ENCODE measurements around the gene OR6C65.
"Not testable (repeated sequence)": the region's sequence is repeated elsewhere in the genome, so short reads cannot be mapped to it uniquely, and the experiment has no call there.

The OR6C65 gene

DNA sequence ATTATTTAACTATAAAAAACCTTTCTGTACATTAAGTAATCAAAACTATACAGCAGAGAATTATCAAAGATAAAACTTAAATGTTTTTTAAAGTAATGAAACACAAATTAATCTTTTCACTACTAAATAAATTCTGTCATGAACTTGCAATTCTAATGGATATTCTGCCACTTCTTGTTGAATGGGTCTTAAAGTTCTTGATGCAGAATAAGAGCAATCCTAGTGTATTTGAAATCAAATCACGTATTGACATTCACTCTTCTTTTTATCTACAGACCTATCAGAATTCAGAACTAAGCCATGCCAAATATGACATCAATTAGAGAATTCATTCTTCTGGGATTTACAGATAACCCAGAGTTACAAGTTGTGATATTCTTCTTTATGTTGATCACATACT is at the start of gene OR6C65:
TSS of gene OR6C65 (plus strand) at position 301 of the 400 bp plus-strand sequence. CDS start at position 301, 0 bp downstream.
- Histone ChIP-seq H3K36me3 (ENCODE audit: control insufficient read depth, insufficient read depth, low read length) (no peaks in the 10 kb centered on the region), H3K4me3 (ENCODE audit: low read depth, low read length) (no peak within 1 kb of the TSS), H3K9ac (ENCODE audit: low read depth, low read length) (no peak within 1 kb of the TSS), H3K9me3 (ENCODE audit: control insufficient read depth, insufficient read depth, low read length) (no peaks in the 10 kb centered on the region), H3K4me1 (ENCODE audit: control insufficient read depth, insufficient read depth, low read length) (no peaks in the 10 kb centered on the region), H3K27me3 (ENCODE audit: control insufficient read depth, insufficient read depth, low read length) (no peaks in the 10 kb centered on the region)

DNA sequence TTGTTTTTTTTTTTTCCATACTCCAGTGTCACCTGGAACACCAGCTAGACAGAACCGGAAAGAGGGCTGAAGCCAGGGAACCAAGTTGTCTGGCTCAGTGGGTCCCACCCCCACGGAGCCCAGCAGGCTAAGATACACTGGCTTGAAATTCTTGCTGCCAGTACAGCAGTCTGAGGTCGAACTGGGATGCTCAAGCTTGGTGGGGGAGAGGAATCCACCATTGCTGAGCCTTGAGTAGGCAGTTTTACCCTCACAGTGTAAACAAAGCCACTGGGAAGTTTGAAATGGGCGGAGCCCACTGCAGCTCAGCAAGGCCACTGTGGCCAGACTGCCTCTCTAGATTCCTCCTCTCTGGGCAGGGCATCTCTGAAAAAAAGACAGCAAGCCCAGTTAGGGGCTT is 45.0 kb upstream of the OR6C65 start:
- not testable (repeated sequence) for H3K9ac ChIP-seq (ENCODE audit: low read depth, low read length); H3K4me1 ChIP-seq (ENCODE audit: control insufficient read depth, insufficient read depth, low read length); H3K4me3 ChIP-seq (ENCODE audit: low read depth, low read length); H3K27me3 ChIP-seq (ENCODE audit: control insufficient read depth, insufficient read depth, low read length); H3K36me3 ChIP-seq (ENCODE audit: control insufficient read depth, insufficient read depth, low read length); H3K9me3 ChIP-seq (ENCODE audit: control insufficient read depth, insufficient read depth, low read length)

DNA sequence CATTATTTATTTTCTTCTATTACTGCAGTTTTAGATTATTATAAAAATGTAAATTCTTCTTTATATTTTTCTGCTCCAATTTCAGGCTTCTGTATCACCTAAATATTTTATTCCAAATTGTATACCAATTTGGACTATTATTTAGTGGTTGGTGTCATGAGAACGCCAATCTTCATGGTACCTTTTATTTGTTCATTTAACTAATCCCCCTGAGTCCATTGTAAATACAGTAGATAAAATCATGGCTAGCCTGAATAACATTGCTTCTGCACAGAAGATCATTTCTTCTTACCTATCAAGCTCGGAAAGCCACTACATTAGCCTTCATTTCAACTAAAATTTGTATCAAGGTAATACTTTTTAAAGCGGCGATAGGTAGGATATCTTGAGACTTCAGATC is 37.7 kb upstream of the OR6C65 start, which contains the start of gene OR6C75:
TSS of gene OR6C75 (plus strand) at position 301 of the 400 bp plus-strand sequence. CDS start 2,136 bp downstream, outside the sequence.
- Histone ChIP-seq H3K4me3 (ENCODE audit: low read depth, low read length) (no peak within 1 kb of the TSS), H3K9me3 (ENCODE audit: control insufficient read depth, insufficient read depth, low read length) (no peaks in the 10 kb centered on the region), H3K27me3 (ENCODE audit: control insufficient read depth, insufficient read depth, low read length) (no peaks in the 10 kb centered on the region), H3K4me1 (ENCODE audit: control insufficient read depth, insufficient read depth, low read length) (no peaks in the 10 kb centered on the region), H3K9ac (ENCODE audit: low read depth, low read length) (no peak within 1 kb of the TSS), H3K36me3 (ENCODE audit: control insufficient read depth, insufficient read depth, low read length) (no peaks in the 10 kb centered on the region)

DNA sequence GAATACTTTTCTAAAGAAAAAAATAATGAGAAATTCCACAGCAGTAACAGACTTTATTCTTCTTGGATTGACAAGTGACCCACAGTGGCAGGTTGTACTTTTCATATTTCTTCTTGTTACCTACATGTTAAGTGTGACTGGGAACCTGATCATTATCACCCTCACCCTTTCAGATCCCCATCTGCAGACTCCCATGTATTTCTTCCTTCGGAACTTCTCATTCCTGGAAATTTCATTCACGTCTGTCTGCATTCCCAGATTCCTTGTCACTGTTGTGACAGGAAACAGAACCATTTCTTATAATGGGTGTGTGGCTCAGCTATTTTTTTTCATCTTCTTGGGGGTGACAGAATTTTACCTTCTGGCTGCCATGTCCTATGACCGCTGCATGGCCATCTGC is 35.2 kb upstream of the OR6C65 start:
- Histone ChIP-seq H3K4me1 (ENCODE audit: control insufficient read depth, insufficient read depth, low read length) (no peaks in the 10 kb centered on the region), H3K9ac (ENCODE audit: low read depth, low read length) (no peak overlapping the region), H3K9me3 (ENCODE audit: control insufficient read depth, insufficient read depth, low read length) (no peaks in the 10 kb centered on the region), H3K27me3 (ENCODE audit: control insufficient read depth, insufficient read depth, low read length) (no peaks in the 10 kb centered on the region), H3K36me3 (ENCODE audit: control insufficient read depth, insufficient read depth, low read length) (no peaks in the 10 kb centered on the region), H3K4me3 (ENCODE audit: low read depth, low read length) (no peak overlapping the region)

DNA sequence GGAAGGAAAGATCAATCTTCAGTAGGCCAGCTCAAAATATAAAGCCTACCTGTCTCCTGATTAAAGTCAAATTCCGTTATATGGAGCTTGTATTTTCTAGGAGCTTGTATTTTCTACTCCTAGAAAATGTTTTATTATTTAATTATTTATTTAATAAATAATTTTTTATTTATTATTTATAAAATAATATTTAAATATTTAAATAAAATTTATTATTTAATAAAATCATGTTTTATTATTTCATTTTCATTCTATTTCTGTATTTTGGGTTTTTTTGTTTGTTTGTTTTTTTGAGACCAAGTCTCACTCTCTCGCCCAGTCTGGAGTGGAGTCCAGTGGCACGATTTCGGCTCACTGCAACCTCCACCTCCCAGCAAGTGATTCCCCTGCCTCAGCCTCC is 27.8 kb upstream of the OR6C65 start:
- Histone ChIP-seq H3K4me3 (ENCODE audit: low read depth, low read length) (no peak overlapping the region), H3K4me1 (ENCODE audit: control insufficient read depth, insufficient read depth, low read length) (no peaks in the 10 kb centered on the region), H3K27me3 (ENCODE audit: control insufficient read depth, insufficient read depth, low read length) (no peaks in the 10 kb centered on the region), H3K9ac (ENCODE audit: low read depth, low read length) (no peak overlapping the region), H3K9me3 (ENCODE audit: control insufficient read depth, insufficient read depth, low read length) (no peaks in the 10 kb centered on the region), H3K36me3 (ENCODE audit: control insufficient read depth, insufficient read depth, low read length) (no peaks in the 10 kb centered on the region)

DNA sequence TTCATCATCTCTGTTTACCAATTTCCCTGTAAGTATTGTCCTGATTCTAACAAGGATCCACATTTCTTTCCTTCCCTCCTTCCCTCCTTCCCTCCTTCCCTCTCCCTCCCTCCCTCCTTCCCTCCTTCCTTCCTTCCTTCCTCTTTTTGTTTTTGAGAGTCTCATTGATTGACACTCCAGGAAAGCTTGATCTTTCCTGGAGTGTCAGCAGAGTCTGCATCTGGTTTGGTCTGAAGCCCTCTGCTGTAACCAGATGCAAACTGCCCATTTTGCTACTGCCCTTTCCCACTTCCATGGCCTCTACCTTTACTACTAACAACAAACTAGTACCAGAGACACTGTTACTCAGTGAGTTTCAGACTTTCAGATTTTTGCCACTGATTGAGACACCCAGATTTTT is 14.4 kb upstream of the OR6C65 start:
- Histone ChIP-seq H3K9ac (ENCODE audit: low read depth, low read length) (no peak overlapping the region), H3K9me3 (ENCODE audit: control insufficient read depth, insufficient read depth, low read length) (no peaks in the 10 kb centered on the region), H3K27me3 (ENCODE audit: control insufficient read depth, insufficient read depth, low read length) (no peaks in the 10 kb centered on the region), H3K36me3 (ENCODE audit: control insufficient read depth, insufficient read depth, low read length) (no peaks in the 10 kb centered on the region), H3K4me3 (ENCODE audit: low read depth, low read length) (no peak overlapping the region), H3K4me1 (ENCODE audit: control insufficient read depth, insufficient read depth, low read length) (peaks cover 8% of the 10 kb centered on the region)

DNA sequence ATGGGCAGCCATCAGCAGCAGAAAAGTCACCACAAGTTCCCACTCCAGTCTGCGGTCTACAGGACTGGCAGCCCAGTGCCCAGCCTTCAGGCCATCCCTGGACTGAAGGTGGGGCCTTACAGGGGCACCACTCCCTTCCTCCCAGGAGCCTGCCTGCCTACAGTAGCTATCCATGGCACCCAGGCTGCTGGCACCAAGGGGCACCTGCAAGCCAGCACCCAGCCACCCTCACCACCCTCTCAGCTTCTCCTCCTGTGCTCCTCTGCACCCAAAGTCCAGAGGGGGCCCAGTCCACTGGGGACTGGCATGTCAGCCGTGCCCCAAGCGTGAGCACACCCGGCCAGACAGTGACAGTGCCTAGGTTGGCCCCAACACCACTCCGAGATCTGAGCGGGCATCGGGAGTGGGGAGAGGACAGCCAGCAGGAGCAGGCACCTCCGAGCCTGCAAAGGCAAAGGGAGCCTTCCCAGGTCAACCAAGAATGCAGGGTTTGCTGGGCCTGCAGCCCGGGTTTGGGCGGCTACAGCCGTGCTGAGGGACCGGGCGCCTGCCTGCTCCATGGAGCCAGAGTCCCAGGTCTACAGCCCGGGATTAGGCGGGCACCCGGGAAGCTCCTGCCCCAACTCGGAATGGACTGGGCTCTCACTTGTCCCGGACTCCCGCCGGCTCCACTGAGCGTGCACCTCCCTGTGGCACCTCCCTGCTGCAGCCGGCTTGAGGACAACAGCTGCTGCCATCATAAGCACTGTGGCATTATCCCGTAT is 8.1 kb upstream of the OR6C65 start:
- Histone ChIP-seq H3K4me3 (ENCODE audit: low read depth, low read length) (no peak overlapping the region), H3K4me1 (ENCODE audit: control insufficient read depth, insufficient read depth, low read length) (no peaks in the 10 kb centered on the region)

DNA sequence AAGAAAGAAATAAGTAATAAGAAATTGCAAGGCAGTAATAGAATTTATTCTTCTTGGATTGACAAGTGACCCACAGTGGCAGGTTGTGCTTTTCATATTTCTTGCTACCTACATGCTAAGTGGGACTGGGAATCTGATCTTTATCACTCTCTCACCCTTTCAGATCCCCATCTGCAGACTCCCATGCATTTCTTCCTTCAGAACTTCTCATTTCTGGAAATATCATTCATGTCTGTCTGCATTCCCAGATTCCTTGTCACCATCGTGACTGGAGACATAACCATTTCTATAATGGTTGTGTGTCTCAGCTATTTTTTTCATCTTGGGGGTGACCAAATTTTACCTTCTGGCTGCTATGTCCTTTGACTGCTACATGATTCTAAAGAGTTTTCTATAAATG is 4.0 kb upstream of the OR6C65 start:
- no peaks in the 10 kb centered on the region for H3K36me3 ChIP-seq (ENCODE audit: control insufficient read depth, insufficient read depth, low read length)
- H3K27me3 ChIP-seq (ENCODE audit: control insufficient read depth, insufficient read depth, low read length), result no peaks in the 10 kb centered on the region
- H3K4me3 ChIP-seq (ENCODE audit: low read depth, low read length), result no peak overlapping the region
- no peaks in the 10 kb centered on the region for H3K9me3 ChIP-seq (ENCODE audit: control insufficient read depth, insufficient read depth, low read length)
- H3K4me1 ChIP-seq (ENCODE audit: control insufficient read depth, insufficient read depth, low read length), result no peaks in the 10 kb centered on the region
- no peak overlapping the region for H3K9ac ChIP-seq (ENCODE audit: low read depth, low read length)

More for the DNA sequence above, 8.1 kb upstream of the OR6C65 start:
- H3K36me3 ChIP-seq (ENCODE audit: control insufficient read depth, insufficient read depth, low read length), result no peaks in the 10 kb centered on the region
- H3K27me3 ChIP-seq (ENCODE audit: control insufficient read depth, insufficient read depth, low read length), result no peaks in the 10 kb centered on the region
- no peak overlapping the region for H3K9ac ChIP-seq (ENCODE audit: low read depth, low read length)
- H3K9me3 ChIP-seq (ENCODE audit: control insufficient read depth, insufficient read depth, low read length), result no peaks in the 10 kb centered on the region

DNA sequence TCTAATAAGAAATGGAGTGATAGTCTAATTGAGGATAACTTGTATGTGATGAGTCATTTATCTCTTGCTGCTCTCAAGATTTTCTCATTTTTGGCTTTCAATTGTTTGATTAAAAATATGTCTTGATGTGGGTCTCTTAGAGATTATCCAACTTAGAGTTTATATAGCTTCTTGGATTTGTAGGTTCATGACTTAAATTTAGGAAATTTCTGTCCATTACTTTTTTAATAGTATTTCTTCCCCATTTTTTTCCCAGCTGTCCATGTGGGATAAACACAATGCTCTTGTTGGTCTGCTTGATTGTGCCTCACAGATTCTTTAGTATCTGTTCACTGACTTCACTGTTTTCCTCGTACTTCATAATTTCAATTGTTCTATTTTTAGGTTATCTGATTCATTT is 7.5 kb downstream of the OR6C65 start:
- H3K9me3 ChIP-seq (ENCODE audit: control insufficient read depth, insufficient read depth, low read length), result no peaks in the 10 kb centered on the region
- no peaks in the 10 kb centered on the region for H3K36me3 ChIP-seq (ENCODE audit: control insufficient read depth, insufficient read depth, low read length)
- H3K27me3 ChIP-seq (ENCODE audit: control insufficient read depth, insufficient read depth, low read length), result no peaks in the 10 kb centered on the region
- no peaks in the 10 kb centered on the region for H3K4me1 ChIP-seq (ENCODE audit: control insufficient read depth, insufficient read depth, low read length)
- no peak overlapping the region for H3K4me3 ChIP-seq (ENCODE audit: low read depth, low read length)
- H3K9ac ChIP-seq (ENCODE audit: low read depth, low read length), result no peak overlapping the region

DNA sequence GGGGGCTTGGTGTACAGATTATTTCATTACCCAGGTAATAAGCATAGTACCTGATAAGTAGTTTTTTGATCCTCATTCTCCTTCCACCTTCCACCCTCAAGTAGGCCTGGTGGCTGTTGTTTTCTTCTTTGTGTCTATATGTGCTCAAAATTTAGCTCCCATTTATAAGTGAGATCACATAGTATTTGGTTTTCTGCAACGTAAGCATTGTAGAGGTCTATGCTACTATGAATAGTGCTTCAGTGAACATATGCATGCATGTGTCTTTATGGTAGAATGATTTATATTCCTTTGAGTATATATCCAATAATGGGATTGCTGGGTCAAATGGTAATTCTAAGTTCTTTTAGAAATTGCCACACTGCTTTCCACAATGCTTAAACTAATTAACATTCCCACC is 8.8 kb downstream of the OR6C65 start:
- H3K9ac ChIP-seq (ENCODE audit: low read depth, low read length); H3K4me3 ChIP-seq (ENCODE audit: low read depth, low read length); H3K27me3 ChIP-seq (ENCODE audit: control insufficient read depth, insufficient read depth, low read length); H3K4me1 ChIP-seq (ENCODE audit: control insufficient read depth, insufficient read depth, low read length); H3K36me3 ChIP-seq (ENCODE audit: control insufficient read depth, insufficient read depth, low read length); H3K9me3 ChIP-seq (ENCODE audit: control insufficient read depth, insufficient read depth, low read length): not testable (repeated sequence)

DNA sequence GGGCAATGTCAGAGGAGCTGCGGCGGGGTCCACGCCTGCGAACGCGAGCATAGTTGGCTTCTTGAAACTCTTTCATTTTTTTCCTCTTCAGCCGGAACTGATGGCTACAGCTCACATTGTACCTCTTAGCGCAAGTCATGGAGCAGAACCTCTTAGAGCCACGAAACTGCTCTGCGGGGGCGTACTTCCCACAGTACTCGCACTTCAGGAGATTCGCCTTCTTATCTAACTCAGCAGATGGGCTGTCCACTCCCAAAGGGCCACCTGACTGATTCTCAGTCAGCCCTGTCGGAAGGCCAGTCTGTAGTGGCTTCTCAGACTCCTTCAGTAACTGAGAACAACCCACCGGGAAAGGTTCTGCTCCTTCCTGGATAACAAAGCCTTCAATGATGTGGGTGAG is 11.8 kb downstream of the OR6C65 start:
- not testable (repeated sequence) for H3K9ac ChIP-seq (ENCODE audit: low read depth, low read length)

DNA sequence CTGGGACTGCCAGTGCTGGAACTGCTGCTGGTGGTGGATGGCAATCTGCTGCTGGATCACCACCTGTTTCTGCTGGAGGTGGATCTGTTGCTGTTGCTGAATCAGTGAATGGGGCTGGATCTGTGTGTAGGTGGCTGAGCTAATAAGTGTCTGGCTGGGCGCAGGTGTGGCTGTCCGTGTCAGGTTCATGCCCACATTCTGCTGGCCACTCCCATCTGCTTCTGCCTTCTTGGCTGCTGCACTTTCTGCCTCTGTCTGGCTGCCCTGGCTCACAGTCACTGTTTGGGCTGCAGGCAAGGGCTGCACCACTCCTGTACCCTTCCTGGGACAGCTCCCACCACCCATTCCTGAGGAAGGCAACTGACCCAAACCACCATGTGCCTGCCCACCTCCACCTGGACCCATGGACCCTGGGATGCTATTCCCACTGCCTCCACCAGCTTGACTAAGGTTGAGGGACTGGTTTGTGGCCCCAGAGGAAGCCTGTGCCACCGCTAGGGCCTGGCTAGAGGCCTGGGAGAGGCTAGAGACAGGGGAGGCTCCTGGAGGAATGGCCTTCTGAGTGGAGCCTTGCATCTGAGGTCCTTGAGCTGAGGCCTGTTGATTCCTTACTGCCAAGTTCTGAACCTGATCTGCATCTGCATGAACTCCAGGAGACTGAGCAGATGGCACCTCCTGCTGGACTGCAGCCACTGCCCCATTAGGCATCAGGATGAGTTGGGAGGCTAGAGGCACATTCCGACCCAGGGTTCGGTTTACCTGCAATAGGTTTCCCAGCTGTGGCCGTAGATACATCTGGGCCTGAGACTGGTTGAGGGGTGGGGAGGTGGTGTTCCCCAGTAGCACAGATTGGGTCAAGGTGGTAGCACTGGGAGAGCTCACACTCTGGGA is 13.4 kb downstream of the OR6C65 start:
- not testable (repeated sequence) for H3K36me3 ChIP-seq (ENCODE audit: control insufficient read depth, insufficient read depth, low read length); H3K9ac ChIP-seq (ENCODE audit: low read depth, low read length); H3K27me3 ChIP-seq (ENCODE audit: control insufficient read depth, insufficient read depth, low read length); H3K4me1 ChIP-seq (ENCODE audit: control insufficient read depth, insufficient read depth, low read length); H3K4me3 ChIP-seq (ENCODE audit: low read depth, low read length); H3K9me3 ChIP-seq (ENCODE audit: control insufficient read depth, insufficient read depth, low read length)

More for the DNA sequence above, 11.8 kb downstream of the OR6C65 start:
- not testable (repeated sequence) for H3K36me3 ChIP-seq (ENCODE audit: control insufficient read depth, insufficient read depth, low read length); H3K4me1 ChIP-seq (ENCODE audit: control insufficient read depth, insufficient read depth, low read length); H3K4me3 ChIP-seq (ENCODE audit: low read depth, low read length); H3K9me3 ChIP-seq (ENCODE audit: control insufficient read depth, insufficient read depth, low read length); H3K27me3 ChIP-seq (ENCODE audit: control insufficient read depth, insufficient read depth, low read length)
